Kidney tubule cell (primary cell): ENCODE measurements around the gene PHACTR1.

Experiments used
- DNase-seq: peaks from one replicate; pipeline ENCODE4 v3.0.0-alpha.2; 2018; ENCODE audit warnings: low spot score

Gene PHACTR1

GRCh38 chr6:12849809-12850198 lies 133.2 kb downstream of the PHACTR1 start:
- peak; percentile 55 for DNase-seq

- DNase-seq: no peak
Observed at GRCh38 chr6:12851123-12851695, 134.6 kb downstream of the PHACTR1 start.

GRCh38 chr6:12861603-12862002 lies 145.0 kb downstream of the PHACTR1 start:
- no peak for DNase-seq

GRCh38 chr6:12865117-12865516 lies 148.6 kb downstream of the PHACTR1 start:
- DNase-seq: no peak

- no peak for DNase-seq
Observed at GRCh38 chr6:12865671-12866181, 149.2 kb downstream of the PHACTR1 start.

- no peak for DNase-seq
Observed at GRCh38 chr6:12866422-12867029, 150.0 kb downstream of the PHACTR1 start.

GRCh38 chr6:12869816-12870432 lies 153.4 kb downstream of the PHACTR1 start:
- no peak for DNase-seq

GRCh38 chr6:12873691-12874090 lies 157.1 kb downstream of the PHACTR1 start:
- no peak for DNase-seq

GRCh38 chr6:12875051-12875450 lies 158.5 kb downstream of the PHACTR1 start:
- peak; percentile 36 for DNase-seq

- DNase-seq: no peak
Observed at GRCh38 chr6:12878741-12879140, 162.2 kb downstream of the PHACTR1 start.

- DNase-seq: no peak
Observed at GRCh38 chr6:12882761-12883290, 166.3 kb downstream of the PHACTR1 start.

GRCh38 chr6:12884983-12885382 lies 168.4 kb downstream of the PHACTR1 start:
- DNase-seq: no peak

GRCh38 chr6:12886961-12887775 lies 170.6 kb downstream of the PHACTR1 start:
- DNase-seq: peak; percentile 86

- DNase-seq: no peak
Observed at GRCh38 chr6:12890171-12890790, 173.7 kb downstream of the PHACTR1 start.

- no peak for DNase-seq
Observed at GRCh38 chr6:12891595-12891994, 175.0 kb downstream of the PHACTR1 start.

- no peak for DNase-seq
Observed at GRCh38 chr6:12892151-12892550, 175.6 kb downstream of the PHACTR1 start.

GRCh38 chr6:12893036-12893435 lies 176.5 kb downstream of the PHACTR1 start:
- no peak for DNase-seq

GRCh38 chr6:12895721-12896120 lies 179.2 kb downstream of the PHACTR1 start:
- DNase-seq: no peak

- DNase-seq: no peak
Observed at GRCh38 chr6:12896208-12896733, 179.7 kb downstream of the PHACTR1 start.

- no peak for DNase-seq
Observed at GRCh38 chr6:12898603-12899002, 182.0 kb downstream of the PHACTR1 start.

GRCh38 chr6:12899046-12899833 lies 182.7 kb downstream of the PHACTR1 start:
- DNase-seq: no peak
